ENCODE measurements around the gene NPC1L1.

NPC1L1 gene

DNA sequence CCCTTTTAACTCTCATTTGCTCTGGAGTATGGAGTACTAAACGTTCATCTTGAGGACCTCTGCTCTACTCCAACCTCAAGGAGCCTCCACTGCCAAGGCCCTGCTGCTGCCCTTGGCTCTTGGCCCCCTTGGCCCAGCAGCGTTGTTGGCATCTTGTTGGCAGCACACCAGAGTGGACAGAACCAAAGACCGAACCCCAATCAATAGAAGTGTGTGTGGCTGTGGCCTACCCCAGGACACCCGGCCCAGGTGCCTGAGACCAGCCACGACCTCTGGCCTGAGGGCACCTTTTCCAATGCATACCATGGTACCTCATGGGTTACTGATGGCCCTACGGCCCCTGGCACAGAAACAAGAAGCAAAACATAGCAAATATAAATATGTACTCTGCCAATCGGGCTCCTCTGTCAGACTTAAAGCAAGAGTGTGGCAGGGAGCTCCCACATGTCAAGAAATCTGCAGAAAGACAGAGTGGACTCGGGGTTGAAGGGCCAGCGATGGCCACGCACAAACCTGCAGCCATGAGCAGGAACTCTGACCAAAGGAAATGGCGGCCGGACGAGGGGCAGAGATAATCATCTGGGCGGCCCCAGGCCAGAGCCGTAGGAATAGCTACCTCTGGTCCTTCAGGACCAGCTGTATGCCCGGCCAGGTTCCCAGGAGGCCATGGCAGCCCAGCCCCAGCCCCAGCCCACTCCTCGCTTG is 2.9 kb downstream of the NPC1L1 start:
- H3K27me3 ChIP-seq (ENCODE audit: insufficient read depth, low read length), result peaks cover 4% of the 10 kb centered on the region
- no peak overlapping the region for H3K4me3 ChIP-seq (ENCODE audit: low read length)
- no peak overlapping the region for H2AFZ ChIP-seq (ENCODE audit: low read depth, low read length)
- no peaks in the 10 kb centered on the region for H3K4me1 ChIP-seq (ENCODE audit: insufficient read depth, low read length)
- no peaks in the 10 kb centered on the region for H3K9me3 ChIP-seq (ENCODE audit: low read length)
- no peaks in the 10 kb centered on the region for H3K36me3 ChIP-seq (ENCODE audit: insufficient read depth, low read length)

DNA sequence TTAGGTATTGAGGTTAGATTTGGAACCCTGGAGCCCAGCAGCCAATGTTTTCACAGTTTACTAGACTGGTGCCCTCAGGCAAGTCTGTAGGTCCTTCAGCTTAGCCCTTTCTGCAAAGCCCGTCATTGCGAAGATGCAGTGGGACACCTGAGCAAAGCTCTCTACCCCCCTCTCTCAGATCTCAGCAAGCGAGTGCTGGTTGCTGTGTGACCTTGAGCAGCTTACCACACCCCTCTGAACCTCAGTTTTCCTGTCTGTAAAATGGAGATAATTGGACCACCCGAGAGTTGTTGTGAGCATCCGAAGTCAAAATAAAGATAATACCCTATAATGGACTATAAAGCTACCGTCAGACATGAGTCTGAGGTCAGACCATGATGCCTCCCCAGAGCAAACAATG is 3.7 kb downstream of the NPC1L1 start:
- Histone ChIP-seq H3K4me1 (ENCODE audit: insufficient read depth, low read length) (no peaks in the 10 kb centered on the region), H3K4me3 (ENCODE audit: low read length) (no peak overlapping the region), H3K36me3 (ENCODE audit: insufficient read depth, low read length) (no peaks in the 10 kb centered on the region), H3K27me3 (ENCODE audit: insufficient read depth, low read length) (peaks cover 4% of the 10 kb centered on the region), H2AFZ (ENCODE audit: low read depth, low read length) (no peak overlapping the region), H3K9me3 (ENCODE audit: low read length) (no peaks in the 10 kb centered on the region)

DNA sequence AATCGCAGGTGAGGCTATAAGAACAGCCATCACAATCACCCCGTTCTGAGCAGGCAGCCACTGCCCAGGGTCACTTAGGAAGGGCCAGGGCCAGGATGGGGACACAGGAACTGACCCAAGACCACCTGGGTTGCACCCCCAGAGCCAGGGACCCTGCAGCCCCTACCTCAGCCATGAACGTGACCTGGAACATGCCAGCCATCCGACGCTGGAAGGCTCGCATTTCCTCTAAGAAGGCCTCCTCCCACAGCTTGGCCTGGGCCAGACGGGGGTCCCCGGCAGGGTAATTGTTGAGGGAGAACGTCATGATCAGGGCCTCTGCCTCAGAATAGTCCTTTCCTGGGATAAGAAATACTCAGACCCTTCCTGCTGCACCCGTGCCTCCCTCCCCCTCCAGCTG is 5.0 kb downstream of the NPC1L1 start:
- Histone ChIP-seq H3K36me3 (ENCODE audit: insufficient read depth, low read length) (no peaks in the 10 kb centered on the region), H3K27me3 (ENCODE audit: insufficient read depth, low read length) (no peaks in the 10 kb centered on the region), H3K4me3 (ENCODE audit: low read length) (no peak overlapping the region), H2AFZ (ENCODE audit: low read depth, low read length) (no peak overlapping the region), H3K4me1 (ENCODE audit: insufficient read depth, low read length) (no peaks in the 10 kb centered on the region), H3K9me3 (ENCODE audit: low read length) (no peaks in the 10 kb centered on the region)

DNA sequence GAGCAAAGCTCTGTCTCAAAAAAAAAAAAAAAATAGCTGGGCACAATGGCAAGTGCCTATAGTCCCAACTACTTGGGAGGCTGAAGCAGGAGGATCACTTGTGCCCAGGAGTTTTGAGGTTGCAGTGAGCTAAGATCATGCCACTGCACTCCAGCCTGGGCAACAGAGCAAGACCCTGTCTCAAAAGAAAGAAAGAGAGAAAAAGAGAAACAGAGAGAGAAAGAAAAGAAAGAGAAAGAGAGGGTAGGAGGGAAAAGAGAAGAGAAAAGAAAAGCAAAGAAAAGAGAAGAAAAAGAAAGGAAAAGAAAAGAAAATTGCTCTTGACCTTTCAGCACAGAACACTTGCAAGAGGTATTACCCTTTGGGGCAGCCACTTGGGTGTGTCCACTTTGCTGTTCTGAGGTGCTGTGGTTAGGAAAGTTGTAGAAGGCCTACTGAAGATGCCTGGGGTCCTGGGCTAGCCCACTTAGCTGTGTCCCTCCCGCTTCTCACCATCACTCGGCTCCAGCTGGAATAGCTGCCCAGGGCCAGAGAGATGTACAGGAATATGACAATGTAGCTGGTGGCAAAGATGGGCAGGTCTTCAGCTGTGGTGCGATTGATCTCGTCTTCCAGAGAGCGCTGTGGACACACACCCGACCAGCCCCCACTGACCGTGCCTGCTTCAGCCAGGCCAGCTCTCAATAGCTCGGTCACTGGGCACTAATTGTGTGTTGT is 5.6 kb downstream of the NPC1L1 start:
- no peaks in the 10 kb centered on the region for H3K36me3 ChIP-seq (ENCODE audit: insufficient read depth, low read length)
- H3K27me3 ChIP-seq (ENCODE audit: insufficient read depth, low read length), result peaks cover 3% of the 10 kb centered on the region
- no peak overlapping the region for H3K4me3 ChIP-seq (ENCODE audit: low read length)
- no peaks in the 10 kb centered on the region for H3K9me3 ChIP-seq (ENCODE audit: low read length)
- no peak overlapping the region for H2AFZ ChIP-seq (ENCODE audit: low read depth, low read length)
- H3K4me1 ChIP-seq (ENCODE audit: insufficient read depth, low read length), result no peaks in the 10 kb centered on the region

GRCh38 chr7:44534501-44534900 is 6.6 kb downstream of the NPC1L1 start:
- no peak overlapping the region for H3K4me3 ChIP-seq (ENCODE audit: low read length)
- no peaks in the 10 kb centered on the region for H3K36me3 ChIP-seq (ENCODE audit: insufficient read depth, low read length)
- no peak overlapping the region for H2AFZ ChIP-seq (ENCODE audit: low read depth, low read length)
- peaks cover 3% of the 10 kb centered on the region for H3K27me3 ChIP-seq (ENCODE audit: insufficient read depth, low read length)
- H3K4me1 ChIP-seq (ENCODE audit: insufficient read depth, low read length), result no peaks in the 10 kb centered on the region
- H3K9me3 ChIP-seq (ENCODE audit: low read length), result no peaks in the 10 kb centered on the region

GRCh38 chr7:44534087-44534486 is 7.0 kb downstream of the NPC1L1 start:
- H2AFZ ChIP-seq (ENCODE audit: low read depth, low read length), result no peak overlapping the region
- no peaks in the 10 kb centered on the region for H3K36me3 ChIP-seq (ENCODE audit: insufficient read depth, low read length)
- no peak overlapping the region for H3K4me3 ChIP-seq (ENCODE audit: low read length)
- H3K4me1 ChIP-seq (ENCODE audit: insufficient read depth, low read length), result no peaks in the 10 kb centered on the region
- H3K27me3 ChIP-seq (ENCODE audit: insufficient read depth, low read length), result peaks cover 3% of the 10 kb centered on the region
- no peaks in the 10 kb centered on the region for H3K9me3 ChIP-seq (ENCODE audit: low read length)

- no peak overlapping the region for H2AFZ ChIP-seq (ENCODE audit: low read depth, low read length)
- H3K9me3 ChIP-seq (ENCODE audit: low read length), result no peaks in the 10 kb centered on the region
- H3K4me1 ChIP-seq (ENCODE audit: insufficient read depth, low read length), result no peaks in the 10 kb centered on the region
- H3K36me3 ChIP-seq (ENCODE audit: insufficient read depth, low read length), result no peaks in the 10 kb centered on the region
- no peak overlapping the region for H3K4me3 ChIP-seq (ENCODE audit: low read length)
- H3K27me3 ChIP-seq (ENCODE audit: insufficient read depth, low read length), result peaks cover 3% of the 10 kb centered on the region
These were observed 7.7 kb downstream of the NPC1L1 start for GRCh38 chr7:44533301-44534055.

- Histone ChIP-seq H3K4me3 (ENCODE audit: low read length) (no peak overlapping the region), H3K4me1 (ENCODE audit: insufficient read depth, low read length) (no peaks in the 10 kb centered on the region), H3K9me3 (ENCODE audit: low read length) (no peaks in the 10 kb centered on the region), H3K36me3 (ENCODE audit: insufficient read depth, low read length) (no peaks in the 10 kb centered on the region), H3K27me3 (ENCODE audit: insufficient read depth, low read length) (peaks cover 3% of the 10 kb centered on the region), H2AFZ (ENCODE audit: low read depth, low read length) (no peak overlapping the region)
These were observed 9.4 kb downstream of the NPC1L1 start for GRCh38 chr7:44531421-44532380.

DNA sequence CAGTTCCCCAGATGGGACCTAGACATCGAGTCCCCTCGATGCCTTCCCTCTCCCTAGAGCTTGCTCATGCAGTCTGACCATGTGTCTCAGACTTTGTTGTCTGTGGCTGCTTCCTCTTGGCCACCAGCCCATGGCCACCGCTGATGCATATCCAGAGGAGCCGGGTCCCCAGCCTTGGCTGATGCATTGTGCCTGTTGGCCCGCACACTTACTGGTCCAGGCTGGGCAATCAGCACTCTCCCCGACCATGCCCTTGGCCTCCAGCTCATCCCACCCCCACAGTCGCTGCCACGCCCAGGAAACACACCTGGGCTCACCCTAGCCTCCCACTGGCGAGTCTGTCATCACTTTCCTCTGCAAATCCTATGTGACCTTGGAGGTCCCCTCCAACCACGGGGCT is 10.1 kb downstream of the NPC1L1 start:
- Histone ChIP-seq H2AFZ (ENCODE audit: low read depth, low read length) (no peak overlapping the region), H3K4me1 (ENCODE audit: insufficient read depth, low read length) (no peaks in the 10 kb centered on the region), H3K9me3 (ENCODE audit: low read length) (no peaks in the 10 kb centered on the region), H3K27me3 (ENCODE audit: insufficient read depth, low read length) (peaks cover 3% of the 10 kb centered on the region), H3K36me3 (ENCODE audit: insufficient read depth, low read length) (no peaks in the 10 kb centered on the region), H3K4me3 (ENCODE audit: low read length) (no peak overlapping the region)

DNA sequence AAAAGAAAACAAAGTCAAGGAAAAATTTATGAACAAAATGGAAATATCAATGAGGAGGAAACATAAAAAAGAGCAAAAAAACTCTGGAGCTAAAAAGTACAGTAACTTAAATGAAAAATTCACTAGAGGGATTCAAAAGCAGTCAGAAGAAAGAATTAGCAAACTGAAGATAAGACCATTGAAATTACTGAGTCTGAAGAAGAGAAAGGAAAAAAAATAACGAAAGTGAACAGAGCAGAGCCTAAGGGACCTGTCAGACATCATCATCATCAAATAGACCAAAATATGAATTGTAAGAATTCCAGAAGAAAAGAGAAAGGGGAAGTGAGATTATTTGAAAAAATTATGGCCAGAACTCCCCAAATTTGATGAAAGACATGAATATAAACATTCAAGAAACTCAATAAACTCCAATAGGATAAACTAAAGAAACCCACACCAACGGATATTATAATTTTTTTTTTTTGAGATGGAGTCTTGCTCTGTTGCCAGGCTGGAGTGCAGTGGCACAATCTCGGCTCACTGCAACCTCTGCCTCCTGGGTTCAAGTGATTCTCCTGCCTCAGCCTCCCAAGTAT is 16.2 kb downstream of the NPC1L1 start:
- no peaks in the 10 kb centered on the region for H3K4me1 ChIP-seq (ENCODE audit: insufficient read depth, low read length)
- H3K36me3 ChIP-seq (ENCODE audit: insufficient read depth, low read length), result no peaks in the 10 kb centered on the region
- H2AFZ ChIP-seq (ENCODE audit: low read depth, low read length), result no peak overlapping the region
- H3K27me3 ChIP-seq (ENCODE audit: insufficient read depth, low read length), result peaks cover 12% of the 10 kb centered on the region
- H3K4me3 ChIP-seq (ENCODE audit: low read length), result no peak overlapping the region
- no peaks in the 10 kb centered on the region for H3K9me3 ChIP-seq (ENCODE audit: low read length)

GRCh38 chr7:44522315-44522714 is 18.8 kb downstream of the NPC1L1 start:
- H3K27me3 ChIP-seq (ENCODE audit: insufficient read depth, low read length), result peaks cover 12% of the 10 kb centered on the region
- H3K4me1 ChIP-seq (ENCODE audit: insufficient read depth, low read length), result no peaks in the 10 kb centered on the region
- no peak overlapping the region for H2AFZ ChIP-seq (ENCODE audit: low read depth, low read length)
- H3K4me3 ChIP-seq (ENCODE audit: low read length), result no peak overlapping the region
- H3K9me3 ChIP-seq (ENCODE audit: low read length), result no peaks in the 10 kb centered on the region
- no peaks in the 10 kb centered on the region for H3K36me3 ChIP-seq (ENCODE audit: insufficient read depth, low read length)

DNA sequence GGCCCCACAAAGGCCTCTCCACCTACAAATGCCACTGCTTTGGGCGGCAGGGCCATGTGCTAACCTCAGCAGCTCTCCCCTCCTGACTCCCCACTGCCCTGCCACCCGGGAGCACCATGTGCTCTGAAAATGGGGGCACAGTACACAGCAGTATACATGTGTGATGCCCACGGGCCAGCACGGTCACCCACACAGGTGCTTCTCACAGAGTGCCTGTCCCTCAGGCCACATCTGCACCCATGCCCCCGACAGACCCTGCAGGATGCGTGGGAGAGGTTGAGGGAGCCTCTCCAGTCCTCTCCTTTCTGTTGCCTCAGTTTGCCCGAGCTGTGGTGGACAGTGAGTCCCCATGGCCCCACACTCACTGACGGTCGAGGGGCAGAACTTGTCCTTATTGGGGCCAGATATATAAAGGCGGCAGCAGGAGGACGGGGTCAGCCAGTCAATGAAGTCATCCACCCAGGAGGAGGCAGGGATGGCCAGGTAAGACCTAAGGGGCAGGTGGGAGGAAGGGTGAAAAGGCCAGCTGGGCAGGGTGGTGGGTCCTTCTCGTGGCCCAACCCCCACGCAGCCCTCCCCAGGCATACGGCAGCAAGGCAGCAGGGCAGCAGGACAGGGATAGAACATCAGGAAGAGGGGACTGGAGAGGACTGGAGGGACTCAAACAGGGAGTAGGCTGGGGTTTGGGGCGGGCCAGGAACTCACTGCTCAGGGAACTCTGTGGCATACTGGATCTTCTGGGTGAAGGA is 19.6 kb downstream of the NPC1L1 start:
- Histone ChIP-seq H3K4me3 (ENCODE audit: low read length) (no peak overlapping the region), H3K4me1 (ENCODE audit: insufficient read depth, low read length) (no peaks in the 10 kb centered on the region), H3K27me3 (ENCODE audit: insufficient read depth, low read length) (peaks cover 12% of the 10 kb centered on the region), H2AFZ (ENCODE audit: low read depth, low read length) (no peak overlapping the region), H3K36me3 (ENCODE audit: insufficient read depth, low read length) (no peaks in the 10 kb centered on the region), H3K9me3 (ENCODE audit: low read length) (no peaks in the 10 kb centered on the region)

Measured in neuron (in vitro differentiated cells).